Ishikawa (cell line): Measurements from ENCODE around the gene TNFSF10.

Source experiments
- CEBPB ChIP-seq: IDR thresholded peaks from 2 replicates; pipeline ENCODE4 v1.6.1; 2012
- CREB1 ChIP-seq: IDR thresholded peaks from 2 replicates; pipeline ENCODE4 v1.6.1; 2012; ENCODE audit warnings: low read depth
- EGR1 ChIP-seq: IDR thresholded peaks from 2 replicates; pipeline ENCODE4 v1.6.1; 2012
- EP300 ChIP-seq: IDR thresholded peaks from 2 replicates; pipeline ENCODE4 v1.6.1; 2012; ENCODE audit warnings: borderline replicate concordance
- MAX ChIP-seq: IDR thresholded peaks from 2 replicates; pipeline ENCODE4 v1.6.1; 2012
- NFIC ChIP-seq: IDR thresholded peaks from 2 replicates; pipeline ENCODE4 v1.6.1; 2012
- RAD21 ChIP-seq: IDR thresholded peaks from 2 replicates; pipeline ENCODE4 v1.6.1; 2012; ENCODE audit warnings: low read depth
- REST ChIP-seq: IDR thresholded peaks from 2 replicates; pipeline ENCODE4 v1.6.1; 2012; ENCODE audit warnings: low read depth, mild to moderate bottlenecking
- TAF1 ChIP-seq: IDR thresholded peaks from 2 replicates; pipeline ENCODE4 v1.6.1; 2012; ENCODE audit warnings: low read depth, mild to moderate bottlenecking
- TCF12 ChIP-seq: IDR thresholded peaks from 2 replicates; pipeline ENCODE4 v1.6.1; 2012; ENCODE audit warnings: low read depth
- TEAD4 ChIP-seq: IDR thresholded peaks from 2 replicates; pipeline ENCODE4 v1.6.1; 2012
- USF1 ChIP-seq: IDR thresholded peaks from 2 replicates; pipeline ENCODE4 v1.6.1; 2012
- YY1 ChIP-seq: IDR thresholded peaks from 2 replicates; pipeline ENCODE4 v1.6.1; 2012; ENCODE audit warnings: low read depth

GRCh38 chr3:172478116-172478515 lies 45.1 kb downstream of the TNFSF10 start:
- TF ChIP-seq TAF1: no peak
- TF ChIP-seq EP300: no peak
- TF ChIP-seq USF1: no peak
- TF ChIP-seq EGR1: no peak
- TF ChIP-seq CEBPB: no peak
- TF ChIP-seq YY1: no peak
- TF ChIP-seq MAX: no peak
- no peak for TF ChIP-seq RAD21
- TF ChIP-seq CREB1: no peak
- no peak for TF ChIP-seq TCF12
- TF ChIP-seq NFIC: no peak
- no peak for TF ChIP-seq TEAD4
- no peak for TF ChIP-seq REST
